GM13977 (cell line): ENCODE data around the gene UBASH3A.
"Not testable (repeated sequence)": the region's sequence is repeated elsewhere in the genome, so short reads cannot be mapped to it uniquely, and the experiment has no call there.

ENCODE experiments used
- DNase-seq: peaks from one replicate; pipeline ENCODE4 v3.0.0; 2012; ENCODE audit warnings: low spot score
- CTCF ChIP-seq: IDR thresholded peaks from 2 replicates; pipeline ENCODE4 v1.5.1; 2012; ENCODE audit warnings: mild to moderate bottlenecking, control low read depth; ENCODE audit not compliant: insufficient read depth; ENCODE audit errors: extremely low read depth, missing control alignments
- in situ Hi-C: fragments of 300-500 bp; cut with MboI; formaldehyde crosslinking; loops from one replicate; pipeline ENCODE4 v1.12.0; 2022; ENCODE audit warnings: low sequenced_read_pairs, low pct_unique_long_range_greater_than_20kb, mixed read lengths, inconsistent platforms; ENCODE audit not compliant: unreplicated experiment

The UBASH3A gene

GRCh38 chr21:42468491-42469131 lies 64.9 kb downstream of the UBASH3A start:
- no peak for TF ChIP-seq CTCF
- in situ Hi-C loops = no loop called here
- no peak for DNase-seq

GRCh38 chr21:42469272-42469671 lies 65.6 kb downstream of the UBASH3A start:
- TF ChIP-seq CTCF = no peak
- peak; percentile 36 for DNase-seq
- in situ Hi-C loops = no loop called here

DNA sequence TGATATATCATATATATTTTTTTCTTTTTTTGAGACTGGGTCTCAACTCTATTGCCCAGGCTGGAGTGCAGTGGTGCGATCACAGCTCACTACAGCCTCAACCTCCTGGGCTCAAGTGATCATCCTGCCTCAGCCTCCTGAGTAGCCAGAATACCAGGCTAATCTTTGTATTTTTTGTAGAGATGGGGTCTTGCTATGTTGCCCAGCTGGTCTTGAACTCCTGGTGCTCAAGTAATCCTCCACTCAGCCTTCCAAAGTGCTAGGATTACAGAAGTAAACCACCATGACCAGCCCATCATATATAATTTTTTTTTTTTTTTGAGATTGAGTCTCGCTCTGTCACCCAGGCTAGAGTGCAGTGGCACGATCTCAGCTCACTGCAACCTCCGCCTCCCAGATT lies 66.0 kb downstream of the UBASH3A start:
- in situ Hi-C loops, DNase-seq: not testable (repeated sequence)

GRCh38 chr21:42471206-42471605 lies 67.5 kb downstream of the UBASH3A start:
- in situ Hi-C loops = no loop called here
- no peak for TF ChIP-seq CTCF
- DNase-seq = no peak

- in situ Hi-C loops = no loop called here
- TF ChIP-seq CTCF = no peak
- no peak for DNase-seq
These were observed 68.1 kb downstream of the UBASH3A start for GRCh38 chr21:42471716-42472330.

DNA sequence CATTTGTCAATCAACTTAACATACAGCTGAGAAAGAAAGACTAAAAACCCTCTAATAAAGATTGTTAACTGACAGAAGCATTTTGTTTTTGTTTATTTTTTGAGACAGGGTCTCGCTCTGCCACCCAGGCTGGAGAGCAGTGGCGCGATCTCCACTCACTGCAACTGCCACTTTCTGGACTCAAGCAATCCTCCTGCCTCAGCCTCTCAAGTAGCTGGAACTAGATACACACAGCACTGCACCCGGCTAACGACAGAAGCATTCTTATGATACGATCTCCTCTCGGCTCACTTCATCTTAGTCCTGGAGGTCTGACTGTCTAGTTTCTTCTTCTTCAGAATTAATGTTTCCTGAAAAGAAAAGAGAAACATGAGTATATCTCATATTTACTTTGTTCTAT lies 68.8 kb downstream of the UBASH3A start:
- in situ Hi-C loops = no loop called here
- TF ChIP-seq CTCF = no peak
- no peak for DNase-seq

GRCh38 chr21:42473498-42474042 lies 69.9 kb downstream of the UBASH3A start:
- TF ChIP-seq CTCF = no peak
- in situ Hi-C loops = no loop called here
- DNase-seq = no peak
